Measurements from ENCODE around the gene PDXK.

PDXK gene

DNA sequence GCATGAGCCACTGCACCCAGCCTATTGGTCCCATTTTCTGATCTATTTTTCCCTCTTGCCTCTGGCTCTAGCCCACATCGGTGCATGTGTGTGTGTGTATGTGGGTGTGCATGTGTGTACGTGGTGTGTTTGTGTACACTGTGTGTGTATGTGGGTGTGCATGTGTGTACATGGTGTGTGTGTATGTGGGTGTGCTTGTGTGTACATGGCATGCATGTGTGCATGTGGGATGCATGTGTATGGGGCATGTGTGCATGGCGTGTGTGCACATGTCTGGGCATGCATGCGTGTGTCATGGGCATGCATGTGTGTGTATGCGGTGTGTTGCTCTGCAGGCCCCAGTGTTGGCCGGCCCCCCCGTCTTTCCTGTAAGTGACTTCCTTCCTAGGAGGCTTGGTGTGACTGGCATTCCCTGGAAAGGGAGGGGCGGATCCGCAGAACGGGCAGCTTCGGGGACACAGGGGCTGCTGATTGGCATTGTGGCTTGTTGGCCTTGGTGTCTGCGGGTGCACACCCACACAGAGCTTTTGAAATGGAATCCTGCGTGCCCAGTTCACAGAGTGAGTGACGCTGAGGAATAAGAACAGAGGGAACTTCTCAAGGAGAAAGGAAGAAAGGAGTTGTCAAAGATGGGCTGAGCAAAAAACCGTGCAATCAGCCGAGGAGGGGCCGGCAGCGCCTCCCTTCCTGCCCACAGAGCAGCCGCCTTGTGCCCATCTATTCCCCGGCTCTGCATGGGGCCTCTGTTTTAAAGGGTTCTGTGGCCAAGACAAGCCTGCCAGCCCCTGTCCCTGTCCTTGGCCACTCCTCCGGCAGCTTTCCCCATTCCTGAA is 8.0 kb downstream of the PDXK start:
- DNase-seq = no peak

DNA sequence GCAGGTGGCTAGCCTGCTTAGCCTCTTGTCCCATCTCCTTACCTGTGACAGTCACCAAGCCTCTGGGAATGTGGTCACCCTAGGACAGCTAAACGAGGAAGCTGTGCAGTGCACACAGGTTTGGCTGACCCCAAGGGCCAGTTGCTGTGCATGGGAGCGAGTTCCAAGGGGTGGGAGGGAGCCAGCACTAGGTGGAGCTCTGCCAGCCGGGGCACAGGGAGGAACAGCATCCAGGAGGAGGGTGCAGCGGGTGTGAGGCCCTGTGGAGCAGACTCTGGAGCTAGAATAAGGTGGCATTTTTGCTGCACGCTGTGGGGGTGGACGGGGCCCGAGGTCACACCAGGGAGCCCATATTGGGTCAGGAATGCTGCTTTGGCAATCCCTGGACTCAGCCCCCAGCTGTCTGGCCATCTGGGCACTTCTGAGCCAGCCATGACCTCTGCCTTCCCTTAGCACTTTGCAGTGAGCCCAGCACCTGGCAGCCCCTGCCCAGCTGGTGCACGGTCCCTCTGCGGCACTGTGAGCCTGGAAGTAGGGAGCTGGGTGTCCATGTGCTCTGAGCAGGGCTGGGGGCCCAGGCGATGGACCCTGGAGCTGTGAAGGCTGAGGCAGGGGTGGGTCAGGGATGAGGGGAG is 8.7 kb downstream of the PDXK start:
- no peak for DNase-seq

DNA sequence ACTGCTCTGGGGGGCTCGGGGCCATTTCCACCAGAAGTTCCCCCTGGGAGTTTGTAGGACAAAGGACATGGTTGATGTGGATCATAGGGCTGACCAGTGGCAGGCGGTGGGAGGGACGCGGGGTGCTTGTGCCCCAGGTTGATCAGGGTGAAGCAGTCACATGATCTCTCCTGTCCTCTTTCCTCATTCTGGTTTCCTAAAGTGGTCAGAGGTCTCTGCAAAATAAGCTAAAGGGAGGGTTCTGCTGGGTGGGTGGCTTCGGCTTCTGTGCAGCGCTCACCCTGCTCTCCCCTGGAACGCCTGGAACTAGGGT is 9.2 kb downstream of the PDXK start:
- no peak for DNase-seq

DNA sequence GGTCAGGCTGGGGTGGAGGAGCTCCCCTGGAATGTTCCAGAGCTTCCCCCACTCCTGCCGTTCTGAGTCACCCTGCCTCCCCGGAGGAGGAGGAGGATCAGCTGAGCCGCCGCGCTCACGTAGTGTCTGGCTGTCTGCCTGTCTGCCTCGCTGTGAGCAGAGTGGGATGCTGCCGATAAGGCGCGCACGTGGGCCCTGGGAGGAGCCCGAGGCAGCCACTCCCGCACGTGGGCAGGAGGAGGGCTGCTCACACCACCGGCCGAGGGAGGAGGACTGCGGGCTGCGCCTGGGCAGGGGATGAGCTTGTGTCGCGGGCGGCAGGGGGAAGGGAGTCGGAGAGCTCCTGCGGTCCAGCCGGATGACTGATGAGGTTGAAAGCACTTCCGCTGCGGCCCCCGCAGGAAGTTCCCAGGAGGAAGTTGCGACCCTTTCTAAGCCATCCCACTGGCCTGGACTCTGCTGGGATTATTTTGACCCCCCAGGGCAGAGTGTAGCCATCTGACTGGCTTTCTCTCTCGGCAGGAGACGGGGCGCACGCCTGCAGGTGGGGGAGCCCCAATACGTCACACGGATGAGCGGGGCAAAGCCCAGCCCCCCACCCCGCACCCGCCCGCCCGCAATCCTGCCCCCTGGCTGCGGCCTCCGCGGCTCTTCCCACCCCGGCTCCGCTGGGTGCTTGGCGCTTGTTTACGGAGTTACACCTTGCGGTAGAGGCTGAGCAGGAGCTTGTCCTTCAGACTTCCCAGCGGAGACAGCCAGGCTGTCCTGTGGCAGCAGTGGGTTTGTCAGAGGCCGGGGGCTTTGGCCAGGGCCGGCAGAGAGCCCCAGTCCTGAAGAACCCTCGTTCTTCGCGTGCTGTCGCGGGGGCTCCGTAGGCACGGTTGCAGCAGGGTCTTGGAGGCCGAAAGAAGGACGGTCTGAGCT is 9.8 kb downstream of the PDXK start:
- DNase-seq = no peak

DNA sequence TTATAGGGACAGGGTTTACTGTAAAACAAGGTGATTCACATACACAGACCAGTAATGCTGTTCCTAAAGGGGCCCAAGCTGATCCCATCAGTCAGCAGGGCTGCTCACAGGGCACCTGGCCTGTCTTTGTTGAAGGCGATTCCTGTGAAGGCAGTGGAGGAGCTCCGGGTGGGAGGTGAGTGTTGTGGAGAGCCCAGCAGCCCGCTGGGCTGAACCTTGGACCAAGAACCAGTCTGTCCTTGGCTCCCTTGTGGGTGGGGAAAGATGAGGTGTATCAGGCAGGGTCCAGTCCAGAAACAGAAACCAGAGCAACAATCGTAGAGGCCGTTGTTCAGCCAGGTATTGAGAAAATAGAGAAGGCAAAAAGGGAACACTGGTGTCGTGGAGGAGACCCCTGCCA is 12.5 kb downstream of the PDXK start:
- no peak for DNase-seq

DNA sequence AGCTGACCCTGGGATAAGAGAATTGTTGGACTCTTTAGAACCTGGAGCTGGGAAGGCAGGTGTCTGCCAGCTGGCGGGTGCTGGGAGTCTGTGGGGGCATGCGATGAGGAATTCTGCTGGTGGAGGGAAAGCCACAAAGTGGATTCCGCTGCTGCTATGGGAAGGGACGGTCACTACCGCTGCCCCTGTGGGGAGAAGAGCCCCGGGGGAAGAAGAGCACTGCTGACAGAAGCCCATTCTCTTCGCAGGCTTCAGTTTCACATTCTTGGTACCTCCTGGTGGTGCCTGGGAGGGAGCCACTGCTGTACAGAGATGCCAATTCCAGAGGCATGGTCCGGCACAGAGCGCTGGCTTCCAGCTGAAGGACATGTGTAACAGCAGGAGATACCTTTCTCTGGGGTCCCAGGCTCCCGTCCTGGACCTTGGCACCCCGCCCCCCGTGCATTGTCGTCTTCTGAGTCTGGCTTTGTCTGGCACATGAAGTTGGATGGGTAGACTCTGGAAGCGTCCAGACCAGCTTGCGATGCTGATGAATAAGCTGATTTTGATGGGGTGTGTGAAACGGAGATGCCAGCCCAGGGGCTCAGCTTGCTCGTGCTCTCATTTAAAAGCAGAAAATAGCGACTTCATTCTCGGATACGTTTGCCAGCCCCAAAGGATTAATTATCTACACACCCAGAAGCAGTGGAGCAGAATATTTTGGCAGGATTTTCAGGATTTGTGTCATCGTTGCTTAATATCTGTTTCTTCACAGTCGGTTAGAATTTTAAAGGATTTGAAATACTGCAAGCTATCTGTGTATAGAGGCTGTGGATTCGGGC is 13.2 kb downstream of the PDXK start:
- DNase-seq = no peak

DNA sequence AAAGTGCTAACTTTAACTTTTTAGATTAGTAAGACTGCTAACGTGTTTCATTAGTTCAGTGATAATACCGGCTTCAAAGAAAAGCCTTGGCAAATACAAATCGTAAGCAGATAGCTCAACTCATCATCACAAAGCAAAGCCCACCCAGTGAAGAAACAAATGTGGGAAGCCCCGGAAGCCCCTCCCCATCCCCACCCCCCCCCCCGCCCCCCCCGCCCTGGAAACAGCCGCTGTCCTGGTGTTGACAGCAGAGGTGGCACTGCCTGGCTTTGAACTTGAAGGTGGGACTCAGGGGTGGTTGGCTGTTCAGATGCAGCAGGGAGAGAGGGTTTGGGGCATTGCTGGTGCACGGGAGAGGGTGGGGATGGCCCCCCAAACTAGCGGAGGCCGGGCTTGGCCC is 14.1 kb downstream of the PDXK start:
- no peak for DNase-seq

DNA sequence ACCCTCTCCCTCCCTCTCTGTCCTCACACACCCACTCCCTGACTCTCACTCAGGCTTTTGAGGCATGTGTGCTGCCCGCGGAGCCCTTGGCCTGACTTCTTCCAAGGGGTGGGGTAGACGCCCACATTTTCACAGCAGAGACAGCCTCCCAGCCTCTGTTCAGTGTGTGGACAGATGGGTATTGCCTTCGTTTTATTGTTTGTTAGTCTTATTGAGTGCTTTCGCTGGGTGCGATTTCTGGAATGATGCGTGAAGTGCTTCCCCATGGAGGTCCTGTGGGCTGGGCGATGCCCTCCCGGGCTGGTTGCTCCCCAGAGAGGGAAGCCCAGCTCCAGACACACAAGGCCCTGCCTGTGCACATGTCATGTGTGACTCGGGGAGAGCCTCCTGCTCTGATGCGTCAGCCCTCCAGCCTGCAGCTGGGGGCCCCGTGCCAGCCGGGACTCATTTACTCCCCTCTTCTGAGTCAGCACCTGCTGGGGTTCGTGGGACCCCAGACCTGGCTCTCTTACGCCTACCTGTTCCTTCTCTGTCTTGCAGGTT is 14.7 kb downstream of the PDXK start:
- DNase-seq = no peak

DNA sequence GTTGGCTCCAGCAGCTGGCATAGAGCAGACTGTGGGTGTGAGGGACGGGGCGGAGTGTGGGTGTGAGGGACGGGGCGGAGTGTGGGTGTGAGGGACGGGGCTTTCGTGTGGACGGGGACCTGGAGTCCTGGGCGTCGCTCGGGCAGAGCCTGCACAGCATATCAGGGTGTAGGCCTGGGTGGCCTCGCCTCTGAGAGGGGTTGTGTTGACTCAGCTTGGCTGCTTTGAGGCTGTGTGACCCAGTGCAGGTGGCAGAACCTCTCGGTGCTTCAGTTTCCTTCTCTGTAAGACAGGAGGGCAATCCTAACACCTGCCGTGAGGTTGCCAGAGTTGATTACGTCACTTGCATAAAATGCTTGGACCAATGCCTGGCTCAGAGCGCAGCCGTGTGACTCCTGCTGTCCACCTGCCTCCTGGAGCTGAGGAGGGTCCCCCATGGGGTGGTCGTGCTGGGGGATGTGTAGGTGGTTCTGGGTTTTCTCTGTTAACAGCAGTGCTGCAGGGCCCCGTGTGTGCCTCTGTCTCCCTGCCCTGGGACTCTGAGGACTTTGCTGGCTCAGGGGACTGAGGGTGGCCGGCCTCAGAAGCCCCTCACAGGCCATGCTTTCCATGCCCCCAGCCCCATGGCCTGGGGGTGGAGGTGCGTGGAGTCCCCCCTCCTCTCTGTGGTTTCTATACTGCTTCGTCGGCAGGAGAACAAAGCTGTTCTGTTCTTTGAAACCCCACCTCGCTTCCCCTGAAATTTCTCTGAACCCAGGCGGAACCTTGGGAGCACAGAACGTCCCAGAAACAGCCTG is 15.4 kb downstream of the PDXK start:
- no peak for DNase-seq

DNA sequence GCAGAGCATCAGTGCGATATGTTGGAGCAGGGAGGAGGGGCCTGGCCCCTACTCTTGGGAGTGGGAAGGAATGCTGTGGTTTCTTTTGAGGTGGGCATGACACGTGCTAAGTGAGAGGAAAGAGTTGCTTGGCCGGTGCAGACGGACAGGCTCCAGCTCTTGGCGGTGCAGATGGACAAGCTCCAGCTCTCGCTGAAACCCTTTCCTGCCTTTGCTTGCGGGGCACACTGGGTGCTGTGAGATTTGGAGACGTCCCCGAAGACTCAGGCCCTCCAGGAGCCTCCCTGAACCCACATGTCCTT is 15.9 kb downstream of the PDXK start:
- DNase-seq = no peak

DNA sequence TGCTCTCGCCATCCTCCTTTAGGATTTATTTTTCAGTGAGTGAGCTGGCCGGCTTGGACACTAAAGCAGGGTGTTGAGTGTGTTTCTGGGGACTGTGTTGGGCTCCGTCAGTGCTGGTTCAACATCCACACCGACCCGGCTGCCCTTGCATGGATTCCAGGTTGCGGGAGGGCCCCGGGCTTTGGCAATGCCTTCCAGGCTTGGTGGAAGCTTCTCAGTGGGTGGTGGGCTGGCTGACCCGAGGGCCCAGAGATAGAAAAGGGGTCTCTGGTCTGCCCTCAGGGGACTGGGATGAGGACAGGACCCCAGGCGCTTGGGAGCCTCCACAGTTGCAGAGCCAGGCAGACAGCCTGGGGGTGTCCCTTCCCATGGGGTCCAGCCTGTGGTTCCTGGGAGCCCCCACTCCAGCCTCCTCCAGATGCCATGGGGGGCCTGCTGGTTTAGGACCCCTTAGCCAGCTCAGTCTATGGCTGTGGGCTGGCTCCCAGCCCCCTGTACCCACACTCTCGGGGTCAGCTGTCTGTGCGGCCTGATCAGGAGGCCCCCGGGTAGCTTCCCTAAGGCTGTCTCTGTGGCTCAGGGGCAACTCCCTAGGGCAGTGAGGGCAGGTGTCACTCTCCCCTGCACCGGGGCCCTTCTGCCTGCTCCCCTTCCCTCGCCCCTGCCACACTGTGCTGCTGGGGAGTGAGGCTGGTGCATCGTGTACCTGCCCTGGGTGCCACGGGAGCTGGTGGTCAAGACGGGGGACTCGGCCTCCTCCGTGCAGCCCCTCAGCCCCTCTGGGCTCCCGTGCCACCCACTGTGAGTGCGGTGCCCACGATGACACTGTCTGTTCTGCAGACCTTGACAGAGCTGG is 16.5 kb downstream of the PDXK start:
- DNase-seq = no peak

DNA sequence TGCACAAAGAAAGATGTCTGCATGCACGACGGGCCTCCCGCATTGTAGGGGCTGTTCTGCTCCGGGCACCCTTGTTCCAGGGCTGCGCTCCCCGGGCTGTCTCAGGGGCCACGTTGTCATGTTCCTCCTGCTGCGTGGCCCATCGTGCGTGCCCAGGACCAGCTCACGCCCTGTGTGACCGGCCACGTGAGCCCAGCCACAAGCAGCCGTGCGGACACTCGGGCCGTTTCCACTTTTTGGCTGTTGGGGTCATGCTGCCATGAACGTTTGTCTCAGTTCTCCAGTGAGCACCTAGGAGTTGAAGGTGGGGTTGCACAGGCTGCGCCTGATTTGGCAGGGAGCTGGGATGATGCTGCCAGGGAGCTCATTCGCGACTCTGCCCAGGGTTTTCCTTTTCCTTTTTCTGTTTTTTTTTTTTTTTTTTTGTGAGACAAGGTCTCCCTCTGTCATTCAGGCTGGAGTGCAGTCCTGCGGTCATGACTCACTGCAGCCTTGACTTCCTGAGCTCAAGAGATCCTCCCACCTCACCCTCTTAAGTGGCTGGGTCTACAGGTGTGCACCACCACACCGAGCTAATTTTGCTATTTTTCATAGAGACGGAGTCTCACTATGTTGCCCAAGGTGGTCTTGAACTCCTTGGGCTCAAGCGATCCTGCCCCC is 17.4 kb downstream of the PDXK start:
- DNase-seq = no peak

DNA sequence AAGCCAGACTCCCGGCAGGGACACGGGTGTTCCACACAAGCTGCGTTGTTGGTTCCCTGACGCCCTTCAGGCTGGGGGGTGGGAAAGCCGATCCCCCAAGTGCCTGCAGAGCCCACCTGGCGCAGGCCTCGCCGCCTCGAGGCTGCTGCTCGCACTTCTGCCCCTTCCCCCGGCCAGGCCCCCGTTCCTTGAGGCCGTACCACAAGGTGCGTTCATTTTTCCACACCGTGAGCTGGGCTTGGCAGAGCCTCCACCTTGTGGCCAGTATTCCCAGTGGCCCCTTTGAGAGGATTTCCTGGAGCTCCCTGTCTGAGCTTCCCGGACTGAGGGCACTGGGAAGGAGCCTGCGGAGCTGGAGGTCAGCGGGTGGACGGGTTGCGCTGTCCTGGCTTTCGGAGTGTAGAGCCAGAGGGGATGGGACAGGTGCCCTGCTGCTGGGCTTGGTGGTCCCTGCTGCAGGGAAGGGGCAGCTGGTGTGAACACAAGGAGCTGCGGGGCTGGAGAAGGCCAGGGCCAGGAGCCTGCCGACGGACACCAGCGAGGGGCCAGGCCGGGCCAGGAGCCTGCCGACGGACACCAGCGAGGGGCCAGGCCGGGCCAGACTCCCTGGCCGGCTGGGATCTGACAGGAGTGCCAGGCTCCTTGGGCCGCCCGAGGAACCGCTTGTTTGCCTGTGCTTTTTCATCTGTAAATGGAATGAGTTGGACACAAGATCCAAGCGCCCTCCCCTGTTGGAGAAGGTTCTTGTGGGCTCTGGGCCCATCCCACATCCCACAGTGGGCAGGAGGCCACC is 18.4 kb downstream of the PDXK start:
- no peak for DNase-seq

DNA sequence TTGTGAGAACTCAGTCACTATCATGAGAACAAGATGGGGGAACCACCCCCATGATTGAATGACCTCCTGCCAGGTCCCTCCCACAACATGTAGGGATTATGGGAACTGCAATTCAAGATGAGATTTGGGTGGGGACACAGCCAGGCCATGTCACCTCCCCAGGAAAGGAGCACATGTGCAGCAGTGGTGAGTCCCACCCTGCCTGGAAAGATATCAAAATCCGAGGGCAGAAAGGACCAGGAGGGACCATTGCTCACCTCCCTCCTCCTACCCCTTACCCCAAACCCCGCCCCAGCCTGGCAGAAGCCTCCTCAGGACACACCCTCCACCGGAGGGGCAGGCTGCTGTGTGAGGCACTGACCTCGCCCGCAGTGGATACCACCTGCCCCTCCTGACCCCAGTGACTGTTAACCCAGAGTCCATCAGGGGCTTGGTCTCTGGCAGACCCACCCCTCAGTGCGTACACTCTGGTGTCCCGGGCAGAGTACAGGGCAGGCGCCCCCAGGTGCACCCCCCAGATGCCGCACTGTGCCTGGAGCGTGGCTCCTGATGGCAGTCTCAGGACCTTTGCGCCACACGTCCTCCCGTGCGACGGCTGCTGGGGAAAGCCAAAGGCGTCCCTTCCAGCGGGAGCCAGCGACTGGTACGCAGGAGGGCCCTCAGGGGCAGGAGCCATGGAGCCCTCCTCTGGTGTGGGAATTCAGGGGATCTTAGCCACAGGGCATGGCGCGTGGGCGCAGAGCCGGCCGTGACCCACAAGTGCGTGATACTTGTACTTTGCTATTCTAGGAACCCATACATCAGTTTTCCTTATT is 20.9 kb downstream of the PDXK start:
- no peak for DNase-seq

DNA sequence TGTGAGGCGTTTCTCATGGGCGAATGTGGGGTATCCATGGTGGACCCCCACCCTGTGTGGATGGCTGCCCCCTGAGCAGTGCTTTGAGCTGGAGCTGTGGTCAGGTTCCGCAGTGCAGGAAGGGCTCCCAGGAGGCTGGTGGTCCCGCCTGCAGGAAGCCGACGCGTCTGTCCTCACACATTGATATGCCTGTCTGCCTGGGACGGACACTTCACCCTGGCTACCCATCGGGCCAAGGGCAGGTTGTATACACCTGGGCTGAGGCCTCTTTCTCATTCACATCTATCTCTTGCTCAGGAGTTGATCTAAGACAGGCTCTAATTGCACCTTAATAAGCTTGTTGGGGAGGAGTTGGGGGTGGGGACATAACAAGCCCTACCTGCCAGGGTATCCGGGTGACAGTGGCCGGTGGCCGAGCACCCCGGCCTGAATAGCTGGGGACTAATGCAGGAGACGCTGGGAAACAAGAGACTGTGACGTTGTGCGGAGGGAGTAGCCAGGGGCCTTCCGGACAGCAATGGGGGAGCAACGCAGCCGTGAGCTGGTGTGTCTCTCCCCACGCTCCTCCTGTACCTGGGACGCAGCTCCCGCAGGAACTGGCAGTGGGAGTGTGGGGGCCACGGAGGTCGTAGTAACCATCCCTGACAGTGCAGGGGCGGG is 21.7 kb downstream of the PDXK start:
- DNase-seq = peak; percentile 37

DNA sequence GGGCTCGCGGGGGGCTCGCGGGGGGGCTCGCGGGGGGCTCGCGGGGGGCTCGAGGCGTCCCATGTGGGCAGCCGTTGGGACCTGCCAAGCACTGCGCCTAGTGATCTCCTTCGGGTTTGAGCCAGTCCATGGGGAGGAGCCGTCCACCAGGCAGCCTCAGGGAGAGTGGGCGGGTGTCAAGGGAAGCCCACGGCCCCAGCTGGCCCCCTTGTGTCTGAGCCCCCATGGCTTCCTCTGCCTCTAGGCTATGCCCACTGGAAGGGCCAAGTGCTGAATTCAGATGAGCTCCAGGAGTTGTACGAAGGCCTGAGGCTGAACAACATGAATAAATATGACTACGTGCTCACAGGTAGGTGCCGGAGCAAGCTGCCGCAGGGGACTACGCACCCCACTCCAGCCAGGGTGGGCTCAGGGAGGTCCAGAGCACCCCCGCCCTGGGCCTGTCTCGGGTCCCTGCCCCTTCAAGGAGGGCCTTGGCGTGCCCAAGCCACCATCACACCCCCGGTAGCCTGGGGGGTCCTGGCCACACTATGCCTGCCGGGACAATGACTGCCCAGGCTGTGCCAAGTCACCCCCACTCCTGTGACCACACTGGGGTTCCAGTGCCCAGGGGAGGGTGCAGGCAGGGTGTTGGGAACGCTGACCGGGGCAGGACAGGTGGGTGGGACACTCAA is 22.6 kb downstream of the PDXK start:
- DNase-seq = no peak

DNA sequence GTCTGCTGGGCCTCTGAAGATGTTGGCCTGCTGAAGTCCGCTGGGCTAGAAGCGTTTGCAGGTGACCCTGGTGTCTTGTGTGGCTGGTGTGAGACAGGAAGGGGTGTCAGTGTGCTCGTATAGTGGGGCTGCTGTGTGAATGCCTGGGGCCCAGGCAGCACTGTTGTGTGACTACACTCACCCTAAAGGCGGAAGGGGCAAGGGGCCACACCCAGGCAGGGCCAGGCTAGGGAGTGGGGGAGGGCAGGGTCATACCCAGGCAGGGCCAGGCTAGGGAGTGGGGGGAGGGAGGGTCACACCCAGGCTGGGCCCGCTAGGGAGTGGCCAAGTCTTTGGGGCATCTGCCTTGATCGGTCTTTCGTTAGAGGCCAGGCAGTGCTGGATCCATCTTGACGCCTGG is 25.0 kb downstream of the PDXK start:
- no peak for DNase-seq

Data from RPMI8226 (cell line).